SHP77 treated with DMSO at 0.1 percent for 48 hours (cell line): Measurements from ENCODE around the gene FHAD1.

Experiments used
- DNase-seq: peaks from one replicate; lab custom pipeline; 2025; lab: John Stamatoyannopoulos, UW

FHAD1 gene

DNA sequence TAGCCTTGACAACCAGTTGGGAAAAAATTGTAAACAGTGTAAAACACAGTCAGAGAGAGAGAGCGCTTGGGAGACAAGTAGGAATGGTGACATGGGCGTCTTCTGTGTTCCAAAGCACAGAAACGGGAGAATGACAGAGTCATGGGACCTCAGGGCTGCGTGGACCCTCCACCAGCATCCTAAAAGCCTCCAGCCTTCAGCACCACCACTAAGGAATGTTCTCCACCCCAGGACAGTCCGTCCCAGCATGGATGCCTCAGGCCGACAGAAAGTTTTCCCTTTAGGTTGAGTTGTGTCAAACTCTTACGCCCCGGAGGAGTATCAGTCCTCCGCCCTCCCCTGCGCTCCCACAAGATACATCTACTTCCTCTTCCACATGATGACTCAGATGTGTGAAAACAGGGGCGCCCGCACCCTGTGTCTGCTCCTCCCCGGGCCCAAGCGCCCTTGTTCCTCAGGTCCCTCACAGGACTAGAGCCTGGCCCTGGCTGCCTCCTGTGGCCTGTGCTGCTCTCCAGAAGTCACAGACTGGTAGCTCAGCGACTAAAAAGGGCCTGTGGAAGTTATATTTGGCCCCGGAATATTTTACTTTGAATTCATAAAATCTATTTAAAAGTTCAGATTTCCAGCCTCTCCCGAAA is 98.8 kb downstream of the FHAD1 start:
- DNase-seq: no peak

DNA sequence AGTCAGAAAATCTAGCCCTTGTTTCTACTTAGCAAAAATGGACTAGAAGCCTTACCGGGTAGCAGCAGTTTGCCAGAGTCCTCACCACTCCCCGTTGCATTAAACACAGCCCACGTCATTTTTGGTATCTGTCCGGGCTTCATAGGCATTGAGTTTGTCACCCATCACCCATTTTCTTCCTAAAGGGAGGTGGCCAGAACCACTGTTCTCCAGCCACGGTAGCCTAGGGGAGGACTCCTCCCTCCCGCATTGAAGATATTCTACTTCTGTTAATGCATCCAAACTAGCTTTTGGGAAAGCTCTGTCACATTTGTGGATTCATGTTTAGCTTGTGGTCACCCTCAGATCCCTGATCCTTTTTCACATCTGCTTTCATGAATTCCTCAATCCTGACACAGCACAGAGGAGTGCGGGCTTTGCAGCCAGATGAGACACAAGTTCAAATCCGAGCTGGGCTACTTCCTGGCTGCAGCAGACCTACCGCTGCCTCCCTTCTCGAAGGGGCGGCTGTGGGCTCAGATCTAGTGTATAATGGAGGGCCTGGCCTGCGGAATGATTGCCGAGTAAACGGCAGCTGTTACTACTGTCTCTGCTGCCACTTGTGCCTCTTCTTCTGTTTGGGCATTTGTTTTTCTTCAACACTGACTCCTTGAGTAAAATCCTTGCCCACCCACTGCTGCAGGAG is 99.5 kb downstream of the FHAD1 start:
- no peak for DNase-seq

DNA sequence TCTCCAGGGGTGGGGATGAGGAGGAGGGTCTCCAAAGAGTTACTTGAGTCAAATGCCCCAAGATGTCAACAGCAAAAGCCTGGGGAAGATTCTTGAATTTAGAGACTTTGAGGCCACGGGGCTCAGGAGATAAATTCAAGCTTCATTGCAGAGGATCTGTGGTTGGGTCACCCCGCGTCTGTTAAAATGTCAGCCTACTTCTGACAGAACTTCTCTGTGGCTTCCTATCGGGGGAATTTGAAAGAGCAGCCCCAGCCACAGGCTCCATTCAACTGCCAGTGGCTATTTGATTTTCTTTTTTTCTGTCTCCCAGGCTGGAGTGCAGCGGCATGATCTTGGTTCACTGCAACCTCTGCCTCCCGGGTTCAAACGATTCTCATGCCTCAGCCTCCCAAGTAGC is 100.2 kb downstream of the FHAD1 start:
- no peak for DNase-seq

DNA sequence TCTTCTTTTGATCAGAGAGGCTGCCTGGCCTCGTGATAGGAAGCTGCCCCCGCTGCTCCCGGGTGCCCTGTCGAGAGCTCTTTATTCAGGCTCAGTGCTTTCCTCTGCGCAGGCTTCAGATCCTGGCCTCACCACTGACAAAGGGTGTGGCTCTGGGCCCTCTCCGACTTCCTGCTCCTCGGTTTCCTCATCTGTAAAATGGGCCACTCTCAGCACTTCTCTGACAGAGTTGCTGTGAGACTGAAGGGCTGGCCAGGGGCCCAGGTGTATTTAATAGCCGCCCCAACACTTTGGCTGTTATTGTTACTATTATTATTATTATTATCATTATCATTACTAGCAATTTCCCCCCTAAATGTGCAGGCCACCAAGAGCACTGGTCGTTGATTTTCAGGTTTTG is 101.6 kb downstream of the FHAD1 start:
- DNase-seq: no peak

DNA sequence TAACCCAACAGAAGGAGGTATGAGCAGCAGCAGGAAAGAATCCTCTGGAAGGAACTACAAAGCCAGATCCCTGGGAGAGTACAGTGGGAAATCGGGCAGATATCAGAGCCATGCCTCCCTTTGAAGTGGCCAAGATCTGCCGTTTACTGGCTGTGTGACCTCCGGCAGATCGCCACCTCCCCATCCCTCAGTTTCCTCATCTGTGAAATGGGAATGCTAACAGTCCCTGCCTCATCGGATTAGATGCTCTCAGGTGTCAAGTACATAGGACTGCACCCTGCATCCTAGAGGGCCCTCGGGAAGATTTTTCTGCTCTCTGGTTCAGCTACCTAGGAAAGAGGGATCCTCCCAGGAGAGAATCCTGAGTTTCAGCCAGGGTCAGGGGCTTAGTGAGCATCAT is 102.1 kb downstream of the FHAD1 start:
- DNase-seq: no peak

DNA sequence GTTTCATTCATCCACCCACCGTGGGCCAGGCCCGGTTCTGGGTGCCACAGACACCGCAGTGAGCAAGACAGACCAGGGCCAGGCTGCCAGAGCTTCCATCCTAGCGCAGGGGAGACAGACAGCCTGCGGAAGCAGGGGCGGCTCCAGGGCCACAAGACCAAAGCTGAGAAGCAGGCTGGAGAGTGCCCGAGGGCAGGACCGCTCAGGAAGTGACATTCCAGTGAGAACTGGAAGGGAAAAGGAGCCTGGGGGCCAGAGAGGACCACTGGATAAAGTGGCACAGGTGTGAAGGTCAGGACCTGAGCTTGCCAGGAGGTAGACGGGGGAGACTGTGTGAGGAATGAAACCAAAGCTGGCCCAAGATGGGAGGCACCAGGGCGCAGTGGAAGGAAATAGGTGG is 103.1 kb downstream of the FHAD1 start:
- no peak for DNase-seq

DNA sequence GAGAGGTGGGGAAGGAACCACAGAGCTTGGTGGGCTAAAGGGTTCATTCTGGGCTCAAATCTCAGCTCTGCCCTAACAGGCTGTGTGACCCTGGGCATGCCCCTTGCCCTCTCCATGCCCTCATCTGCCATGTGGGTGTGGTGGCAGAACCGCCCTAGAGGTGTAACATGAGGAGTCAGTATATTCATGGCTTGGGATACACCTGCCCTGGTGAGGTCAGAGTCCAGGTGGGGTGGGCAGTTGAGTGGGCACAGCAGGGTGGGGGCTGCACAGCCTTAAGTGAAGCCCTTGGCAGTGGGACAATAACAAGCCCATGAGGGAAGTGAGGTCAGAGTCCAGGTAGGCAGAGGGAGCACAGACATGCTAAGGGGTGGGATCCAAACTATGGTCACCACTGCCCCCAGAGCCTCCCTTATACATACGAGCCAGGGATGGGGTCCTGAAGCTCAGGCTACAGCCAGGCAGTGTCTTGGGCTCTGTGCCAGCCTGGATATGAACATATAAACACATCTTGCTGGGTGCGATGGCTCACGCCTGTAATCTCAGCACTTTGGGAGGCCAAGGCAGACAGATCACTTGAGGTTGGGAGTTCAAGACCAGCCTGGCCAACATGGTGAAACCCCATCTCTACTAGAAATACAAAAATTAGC is 103.7 kb downstream of the FHAD1 start:
- no peak for DNase-seq

DNA sequence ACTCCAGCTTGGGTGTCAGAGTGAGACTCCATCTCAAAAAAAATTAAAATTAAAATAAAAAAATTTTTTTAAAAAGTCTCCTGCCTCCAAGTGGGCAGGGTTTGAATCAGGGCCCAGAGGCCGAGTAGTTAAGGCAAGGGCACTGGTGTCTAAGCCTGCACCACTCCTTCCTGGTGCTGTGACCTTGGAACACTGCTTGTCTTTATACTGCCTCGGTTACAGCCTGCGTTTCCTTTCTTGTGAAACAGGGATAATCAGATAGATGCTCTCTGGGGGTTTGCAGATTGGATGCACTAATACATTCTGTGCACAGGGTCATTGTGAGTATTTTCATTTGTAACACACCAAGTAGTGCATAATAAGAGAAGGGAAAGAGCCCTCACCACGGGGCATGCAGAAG is 104.3 kb downstream of the FHAD1 start:
- no peak for DNase-seq

DNA sequence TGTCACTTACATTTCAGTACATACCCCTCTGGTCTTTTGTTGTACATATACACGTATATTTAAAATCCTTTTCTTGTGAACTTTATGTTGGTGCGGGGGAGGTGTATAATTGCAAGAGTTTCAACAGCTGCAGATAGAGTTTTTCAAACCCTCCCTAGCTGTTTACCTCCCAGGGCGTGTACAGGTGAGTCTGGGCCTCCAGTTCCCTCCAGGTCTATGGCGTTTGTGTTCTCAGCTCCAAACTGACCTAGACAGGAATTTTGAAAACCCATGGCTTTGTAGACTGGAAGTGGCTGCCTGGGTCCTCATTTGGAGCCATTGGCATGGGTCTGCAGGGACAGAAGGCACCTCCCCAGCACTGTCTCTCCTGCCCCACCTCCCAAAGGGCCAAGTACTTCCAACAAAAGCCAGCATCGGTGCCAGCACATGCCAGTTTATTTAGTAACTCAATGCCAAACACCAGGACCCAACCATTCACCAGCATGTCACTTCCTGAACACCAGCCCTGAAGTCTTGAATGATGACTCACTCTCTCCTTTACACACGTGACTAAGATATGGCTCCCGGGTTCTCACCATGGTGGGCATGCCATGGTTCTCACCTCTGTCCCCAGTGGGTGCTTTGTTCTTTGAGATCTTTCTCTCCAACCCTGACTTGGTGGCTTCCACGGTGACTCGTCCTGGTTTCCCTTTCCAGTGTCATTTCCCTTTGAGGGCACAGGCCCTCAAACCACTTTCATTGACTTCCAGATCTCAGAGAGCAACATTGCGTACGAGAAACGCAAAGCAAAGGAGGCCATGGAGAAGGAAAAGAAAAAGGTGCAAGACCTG is 105.3 kb downstream of the FHAD1 start:
- no peak for DNase-seq

DNA sequence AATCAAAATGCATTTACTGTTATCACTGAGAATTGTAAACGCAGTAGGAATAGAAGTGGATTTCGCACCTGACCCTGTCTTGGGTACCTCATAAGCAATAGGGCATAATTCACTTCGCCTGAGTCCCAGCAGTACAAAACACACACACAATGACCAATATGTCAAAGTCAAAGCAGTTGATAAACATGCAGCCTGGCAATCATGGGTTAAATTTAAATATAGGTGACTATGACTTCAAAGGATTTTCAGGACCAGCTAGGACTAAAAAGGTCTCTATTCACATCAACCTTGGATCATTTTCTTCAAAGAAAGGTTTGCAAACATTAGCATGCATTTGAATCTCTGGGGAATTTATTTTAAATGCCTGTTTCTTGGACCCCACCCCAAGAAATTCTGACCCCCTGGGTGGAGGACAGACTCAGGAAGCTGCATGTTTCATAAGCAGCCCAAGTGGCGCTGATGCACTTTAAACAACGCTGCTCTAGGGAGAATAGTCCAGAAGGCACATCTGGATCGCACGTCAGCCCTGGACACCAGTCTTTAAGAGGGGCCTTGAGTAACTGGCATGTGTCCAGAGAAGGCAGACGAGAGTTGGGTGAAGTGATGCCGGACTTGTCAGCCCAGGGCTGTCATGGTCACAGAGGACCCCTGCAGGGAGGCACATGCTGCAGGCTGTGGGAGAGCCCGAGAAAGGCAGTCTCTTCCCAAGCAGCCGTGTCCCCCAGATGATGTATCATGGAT is 107.0 kb downstream of the FHAD1 start:
- no peak for DNase-seq

DNA sequence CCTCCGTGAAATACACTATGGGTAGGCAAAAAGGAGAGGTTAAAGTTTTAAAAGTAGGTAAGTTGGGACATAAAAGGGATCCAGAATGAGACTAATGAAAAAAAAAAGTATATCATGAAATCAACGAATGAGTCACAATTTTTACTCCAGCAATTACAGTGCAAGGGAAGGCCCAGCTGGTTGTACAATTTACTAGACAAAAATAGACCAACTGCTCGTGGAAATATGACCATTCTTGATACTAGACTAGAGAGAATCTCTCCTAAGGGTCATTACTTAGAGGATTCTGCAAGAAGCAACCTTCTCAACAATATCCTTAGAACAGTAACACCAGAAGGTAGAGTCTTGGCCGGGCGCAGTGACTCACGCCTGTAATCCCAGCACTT is 107.5 kb downstream of the FHAD1 start:
- no peak for DNase-seq

DNA sequence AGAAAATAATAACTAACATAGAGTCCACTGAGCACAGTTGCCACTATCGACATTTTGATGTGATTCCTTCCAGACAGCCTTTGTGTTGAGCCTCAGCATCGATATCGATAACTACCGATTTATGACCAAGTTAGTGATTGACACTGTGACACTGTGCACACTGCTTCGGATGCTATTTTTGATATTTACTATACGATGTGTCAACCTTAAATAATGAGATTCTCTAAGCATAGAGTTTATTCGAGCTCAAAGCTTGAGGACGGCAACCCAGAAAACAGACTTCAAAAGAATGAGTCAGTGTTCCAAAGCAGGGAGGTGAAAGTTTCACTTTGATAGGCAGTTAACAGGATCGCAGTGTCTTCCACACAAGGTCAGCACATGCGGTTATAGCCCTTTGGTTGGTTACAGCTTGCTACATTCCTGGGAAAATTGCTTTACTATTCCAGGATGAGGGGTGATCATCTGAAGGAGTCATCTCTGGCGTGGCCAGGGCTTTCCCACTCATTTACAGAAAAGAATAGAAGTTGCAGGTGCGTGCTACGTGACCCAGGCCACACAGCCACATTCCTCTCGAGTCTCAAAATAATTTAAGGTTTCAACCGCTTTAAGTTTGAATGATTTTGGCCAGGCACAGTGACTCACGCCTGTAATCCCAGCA is 109.1 kb downstream of the FHAD1 start:
- DNase-seq: no peak

DNA sequence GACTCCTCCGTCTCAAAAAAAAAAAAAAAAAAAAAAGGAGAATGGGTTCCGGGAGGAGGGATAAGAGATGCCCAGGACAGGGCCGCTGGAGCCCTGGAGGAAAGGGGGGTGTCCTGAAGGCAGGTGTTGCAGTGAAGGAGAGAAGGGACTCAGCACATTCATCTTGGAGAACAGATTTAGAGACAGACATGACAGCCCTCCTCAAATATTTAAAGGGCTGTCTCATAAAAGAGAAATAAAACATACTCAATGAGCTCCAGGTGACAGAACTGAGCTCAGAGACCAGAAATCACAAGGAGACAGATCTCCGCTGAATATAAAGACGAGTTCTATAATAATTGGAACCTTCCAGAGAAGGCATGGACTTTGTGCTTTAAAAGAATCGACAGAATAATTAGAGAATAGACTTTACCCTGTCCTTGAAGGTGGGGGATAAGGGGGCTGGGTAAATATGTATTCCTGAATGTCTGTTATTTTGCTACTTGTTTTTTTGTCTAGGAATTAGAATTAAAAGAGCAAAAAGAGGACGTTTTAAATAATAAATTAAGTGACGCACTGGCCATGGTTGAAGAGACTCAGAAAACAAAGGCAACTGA is 110.7 kb downstream of the FHAD1 start:
- DNase-seq: no peak

DNA sequence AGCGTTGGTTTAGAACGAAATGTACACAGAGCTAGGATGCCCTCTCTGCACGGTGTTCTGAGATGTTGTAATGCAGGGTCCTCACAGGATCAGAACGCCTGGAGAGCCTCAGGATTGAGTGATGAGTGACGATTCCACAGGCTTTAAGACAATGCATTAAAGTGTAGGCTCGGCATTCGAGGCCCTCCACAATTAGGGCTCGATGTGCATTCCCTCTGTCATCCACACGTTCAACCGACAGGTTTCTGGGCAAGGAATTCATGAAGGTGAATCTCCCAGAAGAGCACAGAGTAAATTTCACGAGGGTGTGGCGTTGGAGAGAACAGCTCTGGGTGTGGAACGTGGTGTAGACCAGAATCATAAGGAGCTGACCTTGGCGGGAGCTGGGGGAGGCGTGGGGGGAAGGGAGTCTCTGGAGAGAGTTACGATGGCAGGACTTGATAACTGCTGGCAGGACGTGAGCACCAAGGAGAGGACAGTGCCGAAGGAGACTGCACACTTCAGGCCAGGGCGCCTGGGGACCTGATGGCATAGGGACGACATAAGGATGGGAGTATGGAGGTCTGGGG is 111.6 kb downstream of the FHAD1 start:
- DNase-seq: no peak

DNA sequence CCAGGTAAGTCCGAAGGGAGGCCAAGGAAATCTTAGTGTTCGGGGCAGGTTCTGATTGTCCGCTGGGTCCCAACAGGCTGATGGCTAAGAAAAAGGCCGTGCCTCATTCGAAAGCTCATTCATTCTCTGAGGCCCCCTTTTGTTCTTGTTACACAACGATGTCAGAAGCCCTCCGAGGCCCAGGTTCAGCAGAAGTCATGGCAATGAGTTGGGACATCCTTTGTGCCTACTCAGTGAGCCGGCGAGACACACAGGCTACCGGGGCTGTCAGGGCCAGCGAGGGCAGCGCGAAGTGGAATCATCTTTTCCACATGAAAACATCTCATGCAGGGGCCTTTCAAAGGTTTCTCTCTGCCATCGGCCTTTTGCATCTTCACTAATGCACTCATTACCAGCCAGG is 113.7 kb downstream of the FHAD1 start:
- DNase-seq: no peak

DNA sequence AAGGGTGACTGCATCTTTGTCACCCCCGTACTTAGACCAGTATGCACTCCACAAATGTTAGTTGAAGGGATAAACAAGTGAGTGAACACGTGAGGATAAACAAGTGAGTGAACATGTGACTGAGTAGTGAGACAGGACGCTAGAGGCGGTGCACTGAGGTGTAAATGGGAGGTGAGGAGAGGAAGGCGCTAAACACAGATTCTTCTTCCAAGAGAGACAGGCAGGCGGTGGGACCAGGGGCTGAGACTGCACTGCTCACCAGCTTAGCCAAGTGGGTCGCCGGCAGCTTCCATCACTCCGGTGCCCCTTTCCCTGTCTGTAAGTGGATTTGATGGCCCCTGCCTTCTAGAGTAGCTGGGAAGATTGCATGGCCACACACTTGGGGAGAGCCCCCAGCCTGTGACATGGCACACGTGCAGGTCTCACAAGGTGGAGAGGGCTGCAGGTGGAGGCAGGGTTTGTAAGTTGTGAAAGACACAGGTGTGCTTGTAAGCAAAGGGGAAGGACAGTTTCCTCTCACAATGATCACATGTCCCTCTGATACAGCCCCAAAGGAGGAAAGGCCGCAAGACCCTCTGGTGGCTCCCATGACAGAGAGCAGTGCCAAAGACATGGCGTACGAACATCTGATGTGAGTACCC is 115.2 kb downstream of the FHAD1 start:
- DNase-seq: no peak

DNA sequence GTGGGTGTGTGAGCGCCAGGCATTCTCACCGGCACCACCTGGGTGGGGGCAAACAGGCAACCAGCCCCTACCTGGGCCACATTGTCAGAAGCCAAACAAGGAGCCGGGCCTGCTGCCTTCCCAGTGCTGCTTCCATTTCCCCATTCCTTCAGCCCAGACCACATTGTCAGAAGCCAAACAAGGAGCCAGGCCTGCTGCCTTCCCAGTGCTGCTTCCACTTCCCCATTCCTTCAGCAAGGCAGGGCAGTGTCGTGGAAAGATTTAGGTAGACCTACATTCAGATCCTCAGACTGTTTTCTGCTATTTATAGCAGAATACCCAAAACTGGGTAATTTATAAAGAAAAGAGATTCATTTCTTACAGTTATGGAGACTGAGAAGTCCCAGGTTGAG is 115.7 kb downstream of the FHAD1 start:
- DNase-seq: no peak

DNA sequence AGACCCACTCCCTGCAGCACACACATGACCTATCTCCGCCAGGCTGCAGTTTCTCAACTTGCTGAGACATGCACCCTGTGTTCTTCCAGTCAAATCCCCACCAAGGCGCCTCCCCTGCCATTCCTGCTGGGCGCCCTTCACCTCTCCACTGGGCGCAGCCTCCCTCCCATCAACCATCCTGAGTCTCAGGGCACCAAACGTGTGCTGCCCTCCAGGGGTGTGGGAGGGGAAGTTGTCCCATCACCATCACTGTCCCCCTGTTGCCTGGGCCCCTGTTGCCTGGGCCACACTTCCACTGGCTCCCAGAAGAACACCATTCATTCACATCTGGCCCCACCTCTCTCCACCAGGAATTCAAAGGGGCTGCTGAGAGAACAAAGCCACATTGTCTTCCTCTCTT is 117.7 kb downstream of the FHAD1 start:
- no peak for DNase-seq

DNA sequence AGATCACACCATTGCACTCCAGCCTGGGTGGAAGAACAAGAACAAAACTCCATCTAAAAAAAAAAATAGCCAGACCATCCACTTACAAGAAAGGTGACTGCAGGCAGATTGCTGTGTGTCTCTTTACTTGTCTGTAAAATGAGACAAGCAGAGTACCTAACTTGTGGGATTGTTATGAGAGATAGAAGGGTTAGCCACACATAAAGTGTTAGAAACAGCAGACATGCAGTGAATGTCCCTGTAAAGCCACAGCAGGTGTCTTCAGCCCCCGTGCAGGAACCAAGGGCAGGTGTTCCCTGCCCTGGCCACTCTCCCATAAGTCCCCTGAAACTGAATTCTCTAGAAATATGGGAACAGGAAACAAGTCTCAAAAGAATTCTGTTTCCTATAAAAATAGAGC is 121.9 kb downstream of the FHAD1 start:
- DNase-seq: no peak

DNA sequence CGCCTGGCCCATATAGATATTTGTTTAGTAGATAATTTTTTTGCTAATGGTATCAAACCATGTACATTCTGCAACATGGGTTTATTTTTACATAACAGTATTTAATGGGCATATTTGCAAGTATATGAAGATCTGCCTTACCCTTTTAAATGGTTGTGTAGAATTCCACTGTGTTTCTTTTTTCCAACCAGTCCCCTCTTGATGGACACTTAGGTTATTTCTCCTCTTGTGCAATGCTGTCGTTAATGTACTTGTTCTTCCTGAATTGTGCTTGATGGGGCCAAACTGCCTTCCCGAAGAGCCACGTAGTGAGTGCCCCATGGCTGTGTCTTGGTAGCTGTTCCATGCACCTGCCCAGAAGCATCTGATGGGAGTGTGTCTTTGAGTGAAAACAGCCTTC is 123.2 kb downstream of the FHAD1 start:
- DNase-seq: no peak
